Left colon (tissue), 2 donors: ENCODE data around the gene XPO1. TPM values are rescaled to one million over a fixed set of nuclear protein-coding genes. Genes with fewer than 3 reads are reported as not detected.
"Not testable (repeated sequence)": the region's sequence is repeated elsewhere in the genome, so short reads cannot be mapped to it uniquely, and the experiment has no call there.

Source experiments
- ATAC-seq: fragments of 200-7000 bp; cut with Tn5 transposase; one replicate; pipeline ENCODE4 v1.9.1; 2020; ENCODE audit warnings: mild to moderate bottlenecking, moderate library complexity
- DNase-seq, 2 donors: peaks; one replicate each; pipeline ENCODE4 v3.0.0-alpha.2; 2020
- intact Hi-C, 2 donors: fragments of 100-400 bp; cut with DNase I in 1 of 2; cut with micrococcal nuclease in 1 of 2; formaldehyde crosslinking; loops; one replicate each; pipeline versions ENCODE4 v1.11.2 to v1.14.0; 2022; cut with DNase I, micrococcal nuclease
- total RNA-seq, 2 donors: library from RNA; stranded (reverse); fragmentation: NEBNext Ultra II Directional; extraction: Animal tissue kit (Norgen Biotek cat#: 25700); gene quantifications; one replicate each; pipeline ENCODE4 v1.2.1, GENCODE V29; 2021
- donor health status: DM: no; HTN: no; CAD: no.
- donor health status: DM: yes; HTN: yes; CAD: no.

Gene XPO1
- total RNA-seq, 2 donors from 2014 or later, result 58.3 to 62.6 TPM

DNA sequence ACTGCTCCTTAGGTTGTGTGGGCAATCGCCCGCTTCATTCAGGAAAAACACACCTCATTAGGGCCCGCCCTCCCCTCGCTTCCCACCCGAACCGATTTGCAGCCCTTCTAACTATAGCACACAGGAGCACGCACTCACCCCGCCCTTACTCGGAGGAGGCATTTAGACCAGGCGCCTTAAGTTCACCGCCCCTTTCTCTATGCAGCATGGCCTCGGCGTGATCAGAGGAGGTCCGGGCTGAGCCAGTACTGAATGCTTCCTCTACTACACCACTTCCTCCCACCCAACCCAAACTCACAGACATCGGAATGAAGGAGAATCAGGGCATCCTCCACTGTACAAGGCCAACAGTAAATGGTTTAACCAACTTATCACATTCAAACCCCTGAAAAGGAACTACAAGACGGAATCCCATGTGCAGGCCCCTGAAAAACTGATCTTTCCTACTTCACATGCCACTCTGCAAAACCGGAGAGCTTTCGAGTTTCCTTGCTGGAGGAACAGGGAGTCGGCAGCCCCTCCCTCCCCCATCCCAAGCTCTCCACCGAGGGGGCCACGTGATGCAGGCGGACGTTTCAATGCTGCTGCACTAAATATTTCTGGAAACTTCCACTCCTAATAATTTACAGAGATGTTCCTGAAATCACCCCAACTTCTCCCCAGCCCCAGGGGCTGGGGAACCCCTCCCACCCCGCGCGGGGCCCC, 1.4 kb downstream of the XPO1 start:
- DNase-seq, result peak; percentile 88 to 93
- ATAC-seq, result peak; percentile 64
- intact Hi-C loops, result no loop called here

DNA sequence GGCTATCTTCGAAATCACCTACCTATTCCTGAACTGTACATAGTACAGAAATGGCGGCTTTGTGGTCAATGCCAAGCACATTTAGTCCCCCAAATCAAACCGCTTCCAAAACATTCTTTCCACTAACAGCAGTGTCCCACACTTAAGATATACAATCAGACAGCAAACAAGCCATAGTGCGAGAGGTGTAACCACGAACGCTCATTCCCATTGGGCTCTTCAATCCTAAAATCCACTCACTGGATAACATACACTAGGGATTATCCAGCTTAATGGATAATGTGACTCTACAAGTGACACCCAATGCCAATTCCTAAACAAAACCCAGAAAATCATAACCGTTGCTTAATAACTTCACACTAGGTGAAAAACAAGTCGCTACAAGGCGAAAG, 2.0 kb downstream of the XPO1 start:
- DNase-seq (no peak), ATAC-seq (no peak)
- intact Hi-C loops, result no loop called here

DNA sequence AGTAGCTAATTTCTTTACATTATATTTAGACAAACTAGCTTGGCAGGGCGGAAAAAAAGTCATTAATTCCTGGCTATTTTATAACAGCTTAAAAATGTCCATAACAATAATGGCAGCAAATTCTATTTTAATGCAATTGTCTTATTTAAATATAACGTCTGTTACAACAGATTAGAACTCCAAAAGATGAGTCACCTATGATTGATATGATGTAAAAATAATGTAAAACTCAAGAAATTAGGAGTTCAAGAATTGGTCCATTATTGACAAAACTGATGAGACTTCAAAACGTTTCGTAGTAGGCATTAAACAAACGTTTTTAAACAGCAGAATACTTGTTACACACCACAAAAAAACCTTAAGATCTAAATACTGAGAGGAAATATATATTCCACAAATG, 2.7 kb downstream of the XPO1 start:
- no peak for ATAC-seq
- intact Hi-C loops, result no loop called here
- no peak for DNase-seq

DNA sequence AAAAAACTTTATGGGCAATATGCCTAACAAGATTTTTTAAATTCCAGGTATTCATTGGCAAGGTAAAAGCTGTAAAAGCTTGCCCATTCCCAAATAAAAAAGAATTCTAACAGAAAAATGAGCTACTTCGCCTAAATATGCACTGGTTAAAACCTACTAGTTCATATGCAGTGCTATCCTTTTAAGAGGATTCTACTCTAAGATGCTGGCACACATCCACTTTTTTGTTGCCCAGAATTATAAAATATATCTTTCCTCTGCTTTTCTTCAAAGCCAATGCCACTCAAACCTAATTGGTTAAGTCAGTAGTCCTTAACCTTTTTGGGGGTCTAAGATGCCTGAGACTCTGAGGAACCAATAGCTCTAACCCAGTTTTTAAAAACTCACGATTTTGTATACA, 3.2 kb downstream of the XPO1 start:
- DNase-seq (no peak), ATAC-seq (no peak)
- intact Hi-C loops, result no loop called here

GRCh38 chr2:61530749-61531148, 7.4 kb downstream of the XPO1 start:
- DNase-seq (no peak), ATAC-seq (no peak)
- intact Hi-C loops, result no loop called here

DNA sequence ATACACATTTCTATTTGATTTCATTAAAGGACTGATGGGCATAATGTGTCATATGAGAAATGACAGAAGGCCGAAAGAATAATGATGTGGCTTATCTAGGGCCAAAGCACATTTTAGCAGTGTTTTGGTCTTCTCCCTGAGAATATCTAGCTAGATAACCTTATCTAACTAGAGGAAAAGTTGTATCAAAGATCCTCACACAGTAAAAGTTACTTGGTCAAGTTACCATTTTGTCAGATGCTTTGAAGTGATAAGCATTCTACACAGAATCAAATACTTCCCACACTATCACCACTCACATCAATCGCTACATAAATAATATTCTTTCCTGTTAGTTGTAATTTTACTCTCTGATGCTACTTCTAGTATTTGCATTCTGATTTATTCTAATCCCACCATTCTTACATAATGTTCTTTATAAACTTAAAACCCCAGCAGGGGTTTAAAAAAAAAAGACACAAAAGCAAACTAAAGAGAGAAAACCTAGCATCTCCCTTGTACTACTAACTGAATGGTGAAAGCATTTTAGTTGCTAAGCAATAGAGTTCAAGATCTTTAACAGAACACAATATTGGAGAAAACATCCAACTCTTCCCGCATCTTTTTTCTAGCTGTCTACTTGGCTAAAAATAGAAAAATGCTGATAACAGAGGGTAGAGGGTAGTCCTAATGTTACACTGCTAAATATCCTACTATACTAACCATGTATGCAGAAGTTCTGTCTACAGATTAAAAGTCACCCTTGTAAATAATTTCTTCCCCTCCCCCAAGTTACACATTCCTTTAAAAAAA, 8.0 kb downstream of the XPO1 start:
- ATAC-seq, result no peak
- intact Hi-C loops, result no loop called here
- no peak for DNase-seq

- no peak for DNase-seq
- intact Hi-C loops, result no loop called here
- no peak for ATAC-seq
Measured at GRCh38 chr2:61520261-61520660, 17.9 kb downstream of the XPO1 start.

GRCh38 chr2:61512768-61513398, 25.3 kb downstream of the XPO1 start:
- DNase-seq, result peak in 1 of 2 donors; percentile 35
- ATAC-seq, result peak; percentile 95

GRCh38 chr2:61510674-61511671, 27.2 kb downstream of the XPO1 start:
- DNase-seq (no peak), ATAC-seq (no peak)
- intact Hi-C loops, result no loop called here

More at GRCh38 chr2:61512768-61513398, 25.3 kb downstream of the XPO1 start:
- intact Hi-C loops, result no loop called here

DNA sequence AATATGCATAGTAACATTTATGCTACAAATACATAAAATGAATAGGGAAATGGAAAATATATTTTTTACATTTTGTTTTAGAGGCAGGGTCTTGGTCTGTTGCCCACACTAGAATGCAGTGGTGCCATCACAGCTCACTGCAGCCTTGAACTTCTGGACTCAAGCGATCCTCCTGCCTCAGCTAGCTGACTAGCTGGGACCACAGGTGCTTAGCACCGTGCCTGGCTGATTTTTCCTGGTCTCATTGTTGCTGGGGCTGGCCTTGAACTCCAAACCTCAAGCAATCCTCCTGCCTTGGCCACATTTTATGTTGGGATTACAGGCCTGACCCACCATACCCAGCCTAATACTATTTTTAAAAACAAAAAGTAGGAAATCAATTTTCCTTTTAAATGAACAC, 33.2 kb downstream of the XPO1 start:
- ATAC-seq (no peak), DNase-seq (no peak)
- intact Hi-C loops, result no loop called here

DNA sequence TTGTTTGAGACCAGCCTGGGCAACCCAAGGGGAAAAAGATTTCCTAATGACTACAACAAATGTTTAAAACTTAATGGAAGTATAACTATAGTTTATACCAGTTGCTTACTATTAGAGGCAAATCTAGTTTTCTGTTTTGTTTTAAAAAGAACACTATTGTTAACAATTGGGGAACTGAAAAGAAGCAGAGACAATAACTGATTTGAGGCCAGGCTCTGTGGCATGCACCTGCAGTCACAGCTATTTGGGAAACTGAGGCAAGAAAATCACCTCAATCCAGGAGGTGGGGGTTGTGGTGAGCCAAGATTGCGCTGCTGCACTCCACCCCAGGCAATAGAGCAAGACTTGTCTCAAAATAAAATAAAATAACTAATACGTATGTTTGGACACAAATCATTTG, 39.1 kb downstream of the XPO1 start:
- DNase-seq (no peak), ATAC-seq (no peak)
- intact Hi-C loops, result no loop called here

DNA sequence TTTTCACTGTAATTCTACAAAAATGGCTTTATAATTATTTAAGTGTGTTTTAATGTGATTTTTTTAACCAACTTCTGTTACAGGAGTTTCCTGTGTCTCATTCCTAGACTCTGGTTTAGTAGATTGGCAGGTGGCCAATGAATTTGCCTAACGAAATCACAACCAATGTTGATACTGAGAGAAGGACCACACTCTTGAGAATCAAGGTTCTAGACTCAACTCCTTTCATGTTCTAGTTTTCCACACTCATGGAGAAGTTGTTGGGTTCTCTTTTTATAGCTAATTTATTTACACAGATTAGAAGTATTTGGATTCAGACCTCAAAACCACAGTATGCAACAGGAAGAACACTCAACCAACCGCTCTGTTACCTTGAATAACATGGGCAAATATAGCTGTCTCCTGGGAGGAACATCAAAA, 44.6 kb downstream of the XPO1 start:
- no peak for ATAC-seq
- intact Hi-C loops, result no loop called here
- no peak for DNase-seq

GRCh38 chr2:61492476-61492875, 45.7 kb downstream of the XPO1 start:
- ATAC-seq (no peak), DNase-seq (no peak)
- intact Hi-C loops, result no loop called here

GRCh38 chr2:61485281-61485680, 52.9 kb downstream of the XPO1 start:
- ATAC-seq (no peak), DNase-seq (no peak)
- intact Hi-C loops, result no loop called here

GRCh38 chr2:61478086-61478485, 60.1 kb downstream of the XPO1 start:
- intact Hi-C loops, result no loop called here
- DNase-seq (no peak), ATAC-seq (no peak)

- DNase-seq, ATAC-seq, intact Hi-C loops: not testable (repeated sequence)
Measured at GRCh38 chr2:61476929-61477589, 61.1 kb downstream of the XPO1 start.

DNA sequence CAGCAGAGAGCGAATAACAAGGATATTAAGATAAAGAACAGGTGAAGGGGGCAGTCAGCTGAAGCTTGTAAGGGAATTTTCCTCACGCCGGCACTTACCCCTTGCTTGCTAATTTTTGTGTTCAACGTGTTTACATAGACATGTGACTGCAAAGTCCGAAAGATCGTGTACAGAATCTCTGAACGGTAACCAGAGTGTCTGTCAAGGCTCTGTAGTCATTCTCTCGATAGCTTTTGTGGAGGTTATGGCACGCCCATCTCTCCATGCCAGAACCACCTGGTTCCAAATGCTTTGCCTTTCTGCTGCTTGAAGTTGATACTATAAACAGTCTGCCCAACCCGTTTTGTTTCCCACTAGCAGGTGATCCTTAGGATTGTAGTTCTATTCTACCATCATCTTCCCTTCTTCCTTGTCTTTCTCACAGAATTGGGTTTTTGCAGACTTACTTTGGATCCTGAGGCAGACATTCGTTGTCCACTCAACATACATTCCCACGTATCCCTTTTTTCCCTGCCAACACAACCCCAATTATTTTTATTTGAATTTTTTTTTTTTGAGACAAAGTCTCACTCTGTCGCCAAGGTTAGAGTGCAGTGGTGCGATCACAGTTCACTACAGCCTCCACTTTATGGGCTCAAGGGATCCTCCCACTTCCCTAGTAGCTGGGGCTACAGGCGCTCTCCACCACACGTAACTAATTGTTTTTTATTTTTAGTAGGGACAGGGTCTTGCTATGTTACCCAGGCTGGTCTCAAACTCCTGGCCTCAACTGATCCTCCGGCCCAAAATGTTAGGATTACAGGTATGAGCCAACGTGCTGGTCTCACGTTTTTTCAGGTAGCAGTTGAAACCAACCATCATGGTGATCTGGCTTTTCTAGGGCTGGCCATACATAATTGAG, 66.0 kb downstream of the XPO1 start:
- peak; percentile 28 to 43 for DNase-seq
- intact Hi-C loops, result no loop called here
- peak; percentile 23 for ATAC-seq
